PC-9 (cell line): ENCODE measurements around the gene GZF1. TPM values are rescaled to one million over a fixed set of nuclear protein-coding genes. Genes with fewer than 3 reads are reported as not detected.

Experiments
- BruUV-seq: library from RNA; stranded (reverse); fragments of 400-500 nt; replicated peaks from 2 replicates; lab custom pipeline; 2021; lab: Mats Ljungman, UMichigan
- CTCF ChIA-PET: fragments of 300-600 bp; sonication (Branson Sonifier 250); formaldehyde crosslinking; loops from one replicate; lab custom pipeline; 2022; ENCODE audit warnings: antibody characterized with exemption; lab: Charles Lee
- POLR2A ChIA-PET: fragments of 300-600 bp; sonication (Branson Sonifier 250); formaldehyde crosslinking; loops from one replicate; lab custom pipeline; 2022; ENCODE audit warnings: antibody characterized with exemption; ENCODE audit not compliant: unreplicated experiment; lab: Charles Lee
- DNase-seq, 2 experiments: peaks; one replicate each; pipeline versions ENCODE4 v3.0.0 to v3.0.0-alpha.2; 2015 to 2022; ENCODE audit warnings: mixed read lengths in 1 of 2
- H2AFZ ChIP-seq: fragments of 200-600 bp; sonication (generic); 2 replicates; pipeline ENCODE4 v1.8.1; 2017; ENCODE audit warnings: antibody characterized with exemption
- H3F3A ChIP-seq: fragments of 200-600 bp; sonication (generic); 2 replicates; pipeline ENCODE4 v1.8.1; 2017; ENCODE audit warnings: antibody characterized with exemption, mild to moderate bottlenecking, low read depth; ENCODE audit not compliant: insufficient read depth
- H3K27ac ChIP-seq: fragments of 200-600 bp; sonication (generic); 2 replicates; pipeline ENCODE4 v1.6.1; 2016; ENCODE audit warnings: mixed run types
- H3K27me3 ChIP-seq: fragments of 200-600 bp; sonication (generic); 2 replicates; pipeline ENCODE4 v1.6.1; 2016; ENCODE audit warnings: low read depth, mixed run types; ENCODE audit not compliant: insufficient read depth
- H3K36me3 ChIP-seq: fragments of 200-600 bp; sonication (generic); 2 replicates; pipeline ENCODE4 v1.6.1; 2016; ENCODE audit warnings: low read depth, mixed run types
- H3K4me1 ChIP-seq: fragments of 200-600 bp; sonication (generic); replicated peaks from 2 replicates; pipeline ENCODE4 v1.6.1; 2016; ENCODE audit warnings: mixed run types; ENCODE audit not compliant: insufficient read depth
- H3K4me2 ChIP-seq: fragments of 200-600 bp; sonication (generic); 2 replicates; pipeline ENCODE4 v1.6.1; 2017; ENCODE audit warnings: mixed run types
- H3K4me3 ChIP-seq: fragments of 200-600 bp; sonication (generic); 2 replicates; pipeline ENCODE4 v1.6.1; 2016; ENCODE audit warnings: mixed run types
- H3K79me2 ChIP-seq: fragments of 200-600 bp; sonication (generic); 2 replicates; pipeline ENCODE4 v1.6.1; 2017; ENCODE audit warnings: low read depth, mixed run types
- H3K9me2 ChIP-seq: fragments of 200-600 bp; sonication (generic); 2 replicates; pipeline ENCODE4 v1.8.1; 2017; ENCODE audit warnings: mild to moderate bottlenecking; ENCODE audit not compliant: insufficient read depth
- H3K9me3 ChIP-seq: fragments of 200-600 bp; sonication (generic); 2 replicates; pipeline ENCODE4 v1.8.1; 2016; ENCODE audit warnings: low read depth; ENCODE audit not compliant: insufficient read depth
- H4K20me1 ChIP-seq: fragments of 200-600 bp; sonication (generic); 2 replicates; pipeline ENCODE4 v1.8.1; 2017; ENCODE audit not compliant: insufficient read depth
- CTCF ChIP-seq: fragments of 200-600 bp; sonication (generic); conservative IDR thresholded peaks from 2 replicates; pipeline ENCODE4 v1.6.1; 2017; ENCODE audit warnings: mixed run types, antibody characterized with exemption, mild to moderate bottlenecking, moderate library complexity
- EZH2 ChIP-seq: fragments of 200-600 bp; sonication (generic); IDR thresholded peaks from 2 replicates; pipeline ENCODE4 v1.8.0; 2017; ENCODE audit warnings: antibody characterized with exemption, low read depth
- intact Hi-C: fragments of 100-400 bp; cut with micrococcal nuclease; formaldehyde crosslinking; loops from one replicate; pipeline ENCODE4 v1.10.0; 2022; ENCODE audit not compliant: unreplicated experiment
- total RNA-seq: library from RNA; stranded (reverse); gene quantifications from 2 replicates; pipeline ENCODE4 v1.2.3, GENCODE V29; 2021

The GZF1 gene
- total RNA-seq, 1 experiment from 2014 or later: 8.1 TPM

- peak overlapping the region; percentile 91 for H3K4me3 ChIP-seq
- POLR2A ChIA-PET: interaction anchor here (0.6 to 1.0 kb wide), 11 partner anchors 8 to 1900 kb away, joined by 3 to 26 read pairs (median 4); partner anchors contain the start of gene NAPB
- peak; percentile 79 to 90 for DNase-seq
Measured at GRCh38 chr20:23349338-23350195, 12.4 kb upstream of the GZF1 start.

GRCh38 chr20:23350196-23350903 lies 11.6 kb upstream of the GZF1 start, which contains the start of gene NXT1:
Gene NXT1, plus strand, starts transcription at chr20:23350791. Its CDS starts 3,251 bp downstream, at chr20:23354042.
- Histone ChIP-seq H3K79me2 (peaks cover 41% of the 10 kb centered on the region), H3F3A (peaks cover 25% of the 10 kb centered on the region), H3K4me3 (peak within 1 kb of the TSS; percentile 91), H4K20me1 (no peaks in the 10 kb centered on the region), H2AFZ (peak within 1 kb of the TSS; percentile 89), H3K9me2 (no peaks in the 10 kb centered on the region), H3K4me2 (peak within 1 kb of the TSS; percentile 96), H3K36me3 (0 out of 2 replicates have a peak, but pooled peaks cover 5% of the 10 kb centered on the region), H3K4me1 (peaks cover 25% of the 10 kb centered on the region), H3K27me3 (no peaks in the 10 kb centered on the region), H3K27ac (peak within 1 kb of the TSS; percentile 98), H3K9me3 (no peaks in the 10 kb centered on the region)
- BruUV-seq: TSS peak; percentile 73
- DNase-seq: peak; percentile 96 to 98
- CTCF ChIA-PET: interaction anchor here (0.5 to 1.3 kb wide), 13 partner anchors 7 to 1631 kb away, joined by 3 to 15 read pairs (median 6); partner anchors contain the start of gene NAPB
- intact Hi-C loops: loop anchor here (1.0 to 10.0 kb wide), 6 partner anchors 8 to 960 kb away; no protein-coding TSS in a partner anchor
- TF ChIP-seq EZH2 (no peak), CTCF (no peak)
- POLR2A ChIA-PET: interaction anchor here (0.6 to 1.0 kb wide), 15 partner anchors 8 to 1900 kb away, joined by 3 to 26 read pairs (median 4); partner anchors contain the start of gene NAPB

More at GRCh38 chr20:23349338-23350195, 12.4 kb upstream of the GZF1 start:
- intact Hi-C loops: loop anchor here (1.0 to 10.0 kb wide), 6 partner anchors 9 to 959 kb away; no protein-coding TSS in a partner anchor
- peak overlapping the region; percentile 96 for H3K4me2 ChIP-seq
- BruUV-seq: no TSS peak
- CTCF ChIA-PET: interaction anchor here (0.5 to 1.3 kb wide), 13 partner anchors 8 to 1630 kb away, joined by 3 to 15 read pairs (median 6); partner anchors contain the start of gene NAPB
- peak overlapping the region; percentile 85 for H2AFZ ChIP-seq
- peaks cover 23% of the 10 kb centered on the region for H3F3A ChIP-seq
- peaks cover 25% of the 10 kb centered on the region for H3K4me1 ChIP-seq
- H3K9me3 ChIP-seq: no peaks in the 10 kb centered on the region
- 0 out of 2 replicates have a peak, but pooled peaks cover 3% of the 10 kb centered on the region for H3K36me3 ChIP-seq
- peaks cover 39% of the 10 kb centered on the region for H3K79me2 ChIP-seq
- H3K9me2 ChIP-seq: no peaks in the 10 kb centered on the region
- H4K20me1 ChIP-seq: no peaks in the 10 kb centered on the region
- TF ChIP-seq EZH2 (no peak), CTCF (peak; percentile 55)
- no peaks in the 10 kb centered on the region for H3K27me3 ChIP-seq
- peak overlapping the region; percentile 98 for H3K27ac ChIP-seq
